Measurements from ENCODE around the gene ZNF280A. TPM values are rescaled to one million over a fixed set of nuclear protein-coding genes. Genes with fewer than 3 reads are reported as not detected.
"Not testable (repeated sequence)": the region's sequence is repeated elsewhere in the genome, so short reads cannot be mapped to it uniquely, and the experiment has no call there.

Gene ZNF280A
- polyA plus RNA-seq, 1 donor, result not detected

- no peak for DNase-seq
- Histone ChIP-seq H3K27me3 (ENCODE audit: control insufficient read depth, insufficient read depth, low read length) (no peaks in the 10 kb centered on the region), H3K36me3 (ENCODE audit: control insufficient read depth, insufficient read depth, low read length) (no peaks in the 10 kb centered on the region), H3K4me1 (ENCODE audit: control insufficient read depth, insufficient read depth, low read length) (no peaks in the 10 kb centered on the region), H3K4me3 (ENCODE audit: low read length) (no peak overlapping the region), H3K27ac (ENCODE audit: low read length) (no peak overlapping the region), H3K9me3 (ENCODE audit: control insufficient read depth, low read depth, low read length) (peaks cover 4% of the 10 kb centered on the region)
- WGBS (ENCODE audit: insufficient coverage, low lambda C conversion rate), result no CpG with 5 or more reads among the region's 5 CpGs
These were observed 7.1 kb downstream of the ZNF280A start for GRCh38 chr22:22512951-22513350.

- H3K27ac ChIP-seq (ENCODE audit: low read length); H3K4me1 ChIP-seq (ENCODE audit: control insufficient read depth, insufficient read depth, low read length); H3K4me3 ChIP-seq (ENCODE audit: low read length); H3K9me3 ChIP-seq (ENCODE audit: control insufficient read depth, low read depth, low read length); H3K27me3 ChIP-seq (ENCODE audit: control insufficient read depth, insufficient read depth, low read length); H3K36me3 ChIP-seq (ENCODE audit: control insufficient read depth, insufficient read depth, low read length); DNase-seq: not testable (repeated sequence)
- no CpG with 5 or more reads among the region's 7 CpGs for WGBS (ENCODE audit: insufficient coverage, low lambda C conversion rate)
These were observed 9.2 kb downstream of the ZNF280A start for GRCh38 chr22:22510833-22511232.

- 90% methylated on average over 2 of the region's 6 CpGs for WGBS (ENCODE audit: insufficient coverage, low lambda C conversion rate)
- H3K9me3 ChIP-seq (ENCODE audit: control insufficient read depth, low read depth, low read length); DNase-seq; H3K4me3 ChIP-seq (ENCODE audit: low read length); H3K36me3 ChIP-seq (ENCODE audit: control insufficient read depth, insufficient read depth, low read length); H3K27me3 ChIP-seq (ENCODE audit: control insufficient read depth, insufficient read depth, low read length); H3K4me1 ChIP-seq (ENCODE audit: control insufficient read depth, insufficient read depth, low read length); H3K27ac ChIP-seq (ENCODE audit: low read length): not testable (repeated sequence)
These were observed 10.2 kb downstream of the ZNF280A start for GRCh38 chr22:22509912-22510311.

- Histone ChIP-seq H3K36me3 (ENCODE audit: control insufficient read depth, insufficient read depth, low read length) (peaks cover 2% of the 10 kb centered on the region), H3K4me3 (ENCODE audit: low read length) (peak within 1 kb of the TSS; percentile 86), H3K4me1 (ENCODE audit: control insufficient read depth, insufficient read depth, low read length) (no peaks in the 10 kb centered on the region), H3K27me3 (ENCODE audit: control insufficient read depth, insufficient read depth, low read length) (no peaks in the 10 kb centered on the region), H3K9me3 (ENCODE audit: control insufficient read depth, low read depth, low read length) (peaks cover 4% of the 10 kb centered on the region), H3K27ac (ENCODE audit: low read length) (no peak within 1 kb of the TSS)
- peak; percentile 83 to 86 for DNase-seq
- WGBS (ENCODE audit: insufficient coverage, low lambda C conversion rate), result no CpG with 5 or more reads among the region's 72 CpGs
These were observed 11.5 kb downstream of the ZNF280A start, which contains the start of gene ZNF280B for GRCh38 chr22:22508274-22509176. TSS of gene ZNF280B (minus strand) at chr22:22508742. CDS start at chr22:22489398, 19,344 bp downstream.

GRCh38 chr22:22507743-22508273 is 12.3 kb downstream of the ZNF280A start:
- no CpG with 5 or more reads among the region's 13 CpGs for WGBS (ENCODE audit: insufficient coverage, low lambda C conversion rate)
- no peak overlapping the region for H3K27ac ChIP-seq (ENCODE audit: low read length)
- DNase-seq, result peak in 1 of 2 donors; percentile 18
- no peaks in the 10 kb centered on the region for H3K27me3 ChIP-seq (ENCODE audit: control insufficient read depth, insufficient read depth, low read length)
- peaks cover 2% of the 10 kb centered on the region for H3K36me3 ChIP-seq (ENCODE audit: control insufficient read depth, insufficient read depth, low read length)
- no peaks in the 10 kb centered on the region for H3K4me1 ChIP-seq (ENCODE audit: control insufficient read depth, insufficient read depth, low read length)
- peak overlapping the region; percentile 86 for H3K4me3 ChIP-seq (ENCODE audit: low read length)
- H3K9me3 ChIP-seq (ENCODE audit: control insufficient read depth, low read depth, low read length), result peaks cover 4% of the 10 kb centered on the region

GRCh38 chr22:22506736-22507135 is 13.3 kb downstream of the ZNF280A start:
- Histone ChIP-seq H3K4me3 (ENCODE audit: low read length) (no peak overlapping the region), H3K4me1 (ENCODE audit: control insufficient read depth, insufficient read depth, low read length) (no peaks in the 10 kb centered on the region), H3K36me3 (ENCODE audit: control insufficient read depth, insufficient read depth, low read length) (peaks cover 3% of the 10 kb centered on the region), H3K27ac (ENCODE audit: low read length) (no peak overlapping the region), H3K9me3 (ENCODE audit: control insufficient read depth, low read depth, low read length) (peaks cover 4% of the 10 kb centered on the region), H3K27me3 (ENCODE audit: control insufficient read depth, insufficient read depth, low read length) (no peaks in the 10 kb centered on the region)
- peak; percentile 2 to 20 for DNase-seq
- WGBS (ENCODE audit: insufficient coverage, low lambda C conversion rate), result no CpG with 5 or more reads among the region's 1 CpG

GRCh38 chr22:22498267-22498666 is 21.8 kb downstream of the ZNF280A start:
- Histone ChIP-seq H3K27me3 (ENCODE audit: control insufficient read depth, insufficient read depth, low read length) (no peaks in the 10 kb centered on the region), H3K27ac (ENCODE audit: low read length) (no peak overlapping the region), H3K36me3 (ENCODE audit: control insufficient read depth, insufficient read depth, low read length) (peaks cover 7% of the 10 kb centered on the region), H3K9me3 (ENCODE audit: control insufficient read depth, low read depth, low read length) (no peaks in the 10 kb centered on the region), H3K4me3 (ENCODE audit: low read length) (no peak overlapping the region), H3K4me1 (ENCODE audit: control insufficient read depth, insufficient read depth, low read length) (no peaks in the 10 kb centered on the region)
- no peak for DNase-seq
- WGBS (ENCODE audit: insufficient coverage, low lambda C conversion rate), result 88% methylated on average over 1 of the region's 2 CpGs

- H3K9me3 ChIP-seq (ENCODE audit: control insufficient read depth, low read depth, low read length); H3K27ac ChIP-seq (ENCODE audit: low read length): not testable (repeated sequence)
- 100% methylated on average over 1 of the region's 3 CpGs for WGBS (ENCODE audit: insufficient coverage, low lambda C conversion rate)
These were observed 28.5 kb downstream of the ZNF280A start for GRCh38 chr22:22491589-22491988.

GRCh38 chr22:22488736-22489135 is 31.3 kb downstream of the ZNF280A start:
- H3K4me1 ChIP-seq (ENCODE audit: control insufficient read depth, insufficient read depth, low read length), result no peaks in the 10 kb centered on the region
- H3K27ac ChIP-seq (ENCODE audit: low read length), result no peak overlapping the region
- no CpG with 5 or more reads among the region's 5 CpGs for WGBS (ENCODE audit: insufficient coverage, low lambda C conversion rate)
- no peaks in the 10 kb centered on the region for H3K27me3 ChIP-seq (ENCODE audit: control insufficient read depth, insufficient read depth, low read length)
- no peak overlapping the region for H3K4me3 ChIP-seq (ENCODE audit: low read length)
- DNase-seq, result no peak
- H3K9me3 ChIP-seq (ENCODE audit: control insufficient read depth, low read depth, low read length), result no peaks in the 10 kb centered on the region
- peaks cover 14% of the 10 kb centered on the region for H3K36me3 ChIP-seq (ENCODE audit: control insufficient read depth, insufficient read depth, low read length)

More at GRCh38 chr22:22491589-22491988, 28.5 kb downstream of the ZNF280A start:
- not testable (repeated sequence) for H3K27me3 ChIP-seq (ENCODE audit: control insufficient read depth, insufficient read depth, low read length); H3K4me1 ChIP-seq (ENCODE audit: control insufficient read depth, insufficient read depth, low read length); H3K4me3 ChIP-seq (ENCODE audit: low read length); DNase-seq
- peaks cover 16% of the 10 kb centered on the region for H3K36me3 ChIP-seq (ENCODE audit: control insufficient read depth, insufficient read depth, low read length)

GRCh38 chr22:22487869-22488597 is 32.0 kb downstream of the ZNF280A start:
- Histone ChIP-seq H3K27ac (ENCODE audit: low read length) (no peak overlapping the region), H3K4me1 (ENCODE audit: control insufficient read depth, insufficient read depth, low read length) (no peaks in the 10 kb centered on the region), H3K36me3 (ENCODE audit: control insufficient read depth, insufficient read depth, low read length) (peaks cover 11% of the 10 kb centered on the region), H3K27me3 (ENCODE audit: control insufficient read depth, insufficient read depth, low read length) (no peaks in the 10 kb centered on the region), H3K4me3 (ENCODE audit: low read length) (no peak overlapping the region), H3K9me3 (ENCODE audit: control insufficient read depth, low read depth, low read length) (no peaks in the 10 kb centered on the region)
- WGBS (ENCODE audit: insufficient coverage, low lambda C conversion rate), result 87% methylated on average over 3 of the region's 12 CpGs
- no peak for DNase-seq
